ENCODE measurements around the gene OR2T2. TPM values are rescaled to one million over a fixed set of nuclear protein-coding genes. Genes with fewer than 3 reads are reported as not detected.
"Not testable (repeated sequence)": the region's sequence is repeated elsewhere in the genome, so short reads cannot be mapped to it uniquely, and the experiment has no call there.

OR2T2 gene
- total RNA-seq, 2 experiments from 2014 or later, result not detected

DNA sequence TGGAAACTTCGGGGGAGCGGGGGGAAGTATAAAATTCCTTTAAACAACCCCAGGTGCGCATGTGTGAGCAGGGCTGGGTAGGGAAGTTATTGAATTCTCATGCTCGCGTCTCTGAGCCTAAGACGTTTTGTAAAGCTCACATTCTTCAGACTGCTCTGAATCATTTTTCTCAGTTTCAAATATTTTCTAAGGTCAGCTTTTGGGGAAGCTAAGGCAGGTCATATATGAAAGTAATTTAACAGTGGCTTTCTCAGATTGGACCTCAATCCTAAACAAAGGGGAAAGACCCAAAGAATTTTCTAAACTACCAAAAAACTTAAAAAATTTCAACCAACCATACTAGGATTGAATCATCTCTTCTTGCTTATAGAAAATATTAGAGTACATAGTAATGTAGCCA is 10.5 kb upstream of the OR2T2 start:
- DNase-seq; intact Hi-C loops (cut with micrococcal nuclease); H3K4me1 Mint-ChIP-seq (ENCODE audit: low read depth); H3K9me3 Mint-ChIP-seq; H3K27me3 Mint-ChIP-seq; H3K27ac Mint-ChIP-seq; H3K36me3 Mint-ChIP-seq; CTCF ChIA-PET; POLR2A ChIA-PET; H3K4me3 Mint-ChIP-seq: not testable (repeated sequence)

DNA sequence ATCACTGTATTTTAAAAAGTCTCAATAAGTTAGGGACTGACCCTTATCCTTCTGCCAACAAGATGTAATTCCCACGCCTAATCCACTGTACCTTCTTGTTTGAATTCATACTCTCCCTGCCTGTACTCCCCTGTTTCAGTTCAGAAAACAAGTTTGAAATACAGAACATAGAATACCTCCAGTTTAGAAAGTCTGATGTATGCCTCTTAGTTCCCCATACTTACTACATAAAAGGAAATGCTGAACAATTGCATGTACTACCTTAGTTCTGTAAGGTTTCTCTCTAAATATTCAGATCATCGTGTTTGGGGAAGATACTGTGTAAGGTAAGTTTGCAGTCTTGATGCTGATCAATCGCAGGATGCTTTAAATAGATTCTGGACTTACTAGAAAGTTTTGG is 9.1 kb upstream of the OR2T2 start:
- H3K36me3 Mint-ChIP-seq; H3K27ac Mint-ChIP-seq; H3K9me3 Mint-ChIP-seq; H3K4me3 Mint-ChIP-seq; H3K4me1 Mint-ChIP-seq (ENCODE audit: low read depth); CTCF ChIA-PET; H3K27me3 Mint-ChIP-seq; DNase-seq; intact Hi-C loops (cut with micrococcal nuclease); POLR2A ChIA-PET: not testable (repeated sequence)

DNA sequence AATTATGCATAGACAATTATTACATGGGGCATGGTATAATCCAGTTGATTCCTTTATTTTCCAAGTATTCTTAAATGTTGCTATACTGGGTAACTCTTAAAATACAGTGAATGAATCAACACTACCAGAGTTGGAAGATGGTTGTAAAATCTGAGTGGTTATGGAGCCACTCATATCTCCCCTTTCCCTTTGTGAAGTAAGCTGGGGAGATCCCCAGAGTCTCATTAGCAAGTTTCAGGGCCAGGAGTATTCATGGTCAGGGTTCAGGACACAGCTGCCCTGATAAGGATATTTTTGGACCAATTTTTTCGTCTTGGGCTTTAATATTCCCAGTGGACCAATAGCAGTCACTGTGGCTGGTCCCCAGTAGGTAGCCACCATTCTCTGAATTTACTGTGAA is 6.8 kb upstream of the OR2T2 start:
- H3K4me1 Mint-ChIP-seq (ENCODE audit: low read depth); H3K4me3 Mint-ChIP-seq; CTCF ChIA-PET; intact Hi-C loops (cut with micrococcal nuclease); H3K9me3 Mint-ChIP-seq; H3K27ac Mint-ChIP-seq; H3K36me3 Mint-ChIP-seq; DNase-seq; H3K27me3 Mint-ChIP-seq; POLR2A ChIA-PET: not testable (repeated sequence)

DNA sequence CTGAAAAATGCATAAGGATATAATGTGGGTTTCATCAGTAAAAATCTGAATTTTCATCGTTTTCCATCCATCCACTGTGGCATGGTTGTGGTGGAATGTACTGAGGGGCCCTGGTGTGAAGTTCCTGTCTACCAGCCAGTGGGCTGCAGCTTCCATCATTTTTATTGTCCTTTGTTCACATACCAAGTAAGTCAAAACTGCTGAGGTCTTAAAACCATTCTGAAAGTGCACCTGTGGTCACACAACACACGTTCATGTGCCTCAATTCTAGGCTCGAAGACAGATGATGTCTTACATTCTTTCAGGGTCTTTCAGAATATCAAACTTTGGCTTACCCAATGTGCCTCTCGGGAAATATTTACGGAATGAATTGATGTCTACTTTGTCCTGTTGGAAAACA is 6.2 kb upstream of the OR2T2 start:
- CTCF ChIA-PET; DNase-seq; H3K27me3 Mint-ChIP-seq; H3K4me3 Mint-ChIP-seq; POLR2A ChIA-PET; intact Hi-C loops (cut with micrococcal nuclease); H3K36me3 Mint-ChIP-seq; H3K9me3 Mint-ChIP-seq; H3K27ac Mint-ChIP-seq; H3K4me1 Mint-ChIP-seq (ENCODE audit: low read depth): not testable (repeated sequence)

DNA sequence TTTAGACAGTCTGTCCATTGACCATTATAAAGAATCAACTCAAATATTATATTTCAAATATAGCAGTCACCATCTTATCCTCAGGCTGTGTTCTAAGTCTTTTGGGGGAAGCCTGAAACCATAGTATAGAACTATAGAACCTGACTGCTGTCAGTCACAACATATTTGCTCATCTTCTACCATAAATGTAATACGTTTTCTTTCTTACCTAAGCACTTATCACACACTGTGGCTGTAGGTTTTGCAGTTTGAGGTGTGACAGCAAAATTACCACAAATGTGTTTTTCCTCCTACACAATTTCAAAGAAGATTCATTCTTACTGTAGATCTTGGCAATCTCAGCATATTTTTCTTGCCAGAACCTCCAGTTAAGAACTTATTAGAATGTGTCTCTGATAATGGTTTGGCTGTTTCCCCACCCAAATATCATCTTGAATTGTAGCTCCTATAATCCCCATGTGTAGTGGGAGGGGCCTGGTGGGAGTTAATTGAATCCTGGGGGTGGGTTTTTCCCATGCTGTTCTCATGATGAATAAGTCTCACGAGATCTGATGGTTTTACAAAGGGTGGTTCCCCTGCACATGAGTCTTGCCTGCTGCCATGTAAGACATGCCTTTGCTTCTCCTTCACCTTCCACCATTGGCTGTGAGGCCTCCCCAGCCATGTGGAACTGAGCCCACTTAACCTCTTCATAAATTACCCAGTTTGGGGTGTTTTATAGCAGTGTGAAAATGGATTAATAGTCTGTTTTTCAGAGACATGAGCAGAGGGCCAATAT is 2.7 kb upstream of the OR2T2 start:
- H3K36me3 Mint-ChIP-seq; H3K27ac Mint-ChIP-seq; intact Hi-C loops (cut with micrococcal nuclease); H3K4me3 Mint-ChIP-seq; H3K9me3 Mint-ChIP-seq; H3K27me3 Mint-ChIP-seq; CTCF ChIA-PET; POLR2A ChIA-PET; DNase-seq; H3K4me1 Mint-ChIP-seq (ENCODE audit: low read depth): not testable (repeated sequence)

DNA sequence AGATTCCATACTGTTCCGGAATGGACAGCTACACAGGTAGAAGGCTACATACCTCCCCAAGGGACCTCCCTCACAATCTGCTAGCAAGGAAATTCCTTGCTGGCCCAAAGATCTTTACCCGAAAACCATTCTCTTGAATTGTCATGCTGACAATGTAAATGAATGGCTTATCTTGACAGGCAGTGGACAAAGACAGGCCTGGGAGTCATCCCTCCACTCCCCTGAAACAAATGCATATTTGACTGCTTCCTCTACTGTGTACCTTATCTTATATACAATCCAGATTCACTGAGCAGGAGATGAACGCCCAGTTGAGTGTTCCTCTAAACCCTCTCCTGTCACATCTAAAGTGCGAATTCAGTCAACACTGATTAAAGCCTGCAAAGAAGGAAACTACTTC is 834 bp upstream of the OR2T2 start:
- H3K9me3 Mint-ChIP-seq; H3K27me3 Mint-ChIP-seq; H3K36me3 Mint-ChIP-seq; intact Hi-C loops (cut with micrococcal nuclease); H3K4me1 Mint-ChIP-seq (ENCODE audit: low read depth); POLR2A ChIA-PET; DNase-seq; H3K4me3 Mint-ChIP-seq; H3K27ac Mint-ChIP-seq; CTCF ChIA-PET: not testable (repeated sequence)

DNA sequence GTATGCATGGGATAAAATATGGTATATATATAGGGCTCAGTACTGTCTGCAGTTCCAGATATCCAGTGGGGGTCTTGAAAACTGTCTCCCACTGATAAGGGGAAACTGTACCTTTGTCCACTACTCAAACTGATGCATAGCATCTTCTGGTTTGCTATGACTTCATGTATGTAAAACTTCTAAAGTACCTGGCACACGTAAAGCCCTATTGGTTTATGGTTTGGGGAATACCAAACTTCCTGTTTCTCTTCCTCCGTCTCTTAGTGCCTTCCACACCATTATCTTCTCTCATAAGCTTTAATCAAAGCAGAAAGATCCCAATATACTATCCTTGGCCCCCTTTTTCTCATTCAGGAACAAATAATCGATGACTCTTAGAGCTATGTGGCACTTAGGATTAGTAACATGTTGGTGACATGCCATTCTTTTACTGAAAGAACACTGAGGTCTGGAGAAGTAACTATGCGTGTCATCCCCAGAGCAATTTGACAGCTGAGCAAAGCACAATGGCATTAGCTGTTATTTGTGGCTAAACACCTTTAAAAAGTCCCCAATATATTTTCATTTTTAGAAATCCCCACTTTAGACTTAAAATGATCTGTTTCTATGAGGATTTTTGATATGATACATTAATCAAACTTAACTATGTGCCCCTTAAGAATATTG is 3.1 kb downstream of the OR2T2 start:
- H3K27me3 Mint-ChIP-seq; H3K4me3 Mint-ChIP-seq; POLR2A ChIA-PET; H3K4me1 Mint-ChIP-seq (ENCODE audit: low read depth); H3K9me3 Mint-ChIP-seq; CTCF ChIA-PET; intact Hi-C loops (cut with micrococcal nuclease); DNase-seq; H3K36me3 Mint-ChIP-seq; H3K27ac Mint-ChIP-seq: not testable (repeated sequence)

DNA sequence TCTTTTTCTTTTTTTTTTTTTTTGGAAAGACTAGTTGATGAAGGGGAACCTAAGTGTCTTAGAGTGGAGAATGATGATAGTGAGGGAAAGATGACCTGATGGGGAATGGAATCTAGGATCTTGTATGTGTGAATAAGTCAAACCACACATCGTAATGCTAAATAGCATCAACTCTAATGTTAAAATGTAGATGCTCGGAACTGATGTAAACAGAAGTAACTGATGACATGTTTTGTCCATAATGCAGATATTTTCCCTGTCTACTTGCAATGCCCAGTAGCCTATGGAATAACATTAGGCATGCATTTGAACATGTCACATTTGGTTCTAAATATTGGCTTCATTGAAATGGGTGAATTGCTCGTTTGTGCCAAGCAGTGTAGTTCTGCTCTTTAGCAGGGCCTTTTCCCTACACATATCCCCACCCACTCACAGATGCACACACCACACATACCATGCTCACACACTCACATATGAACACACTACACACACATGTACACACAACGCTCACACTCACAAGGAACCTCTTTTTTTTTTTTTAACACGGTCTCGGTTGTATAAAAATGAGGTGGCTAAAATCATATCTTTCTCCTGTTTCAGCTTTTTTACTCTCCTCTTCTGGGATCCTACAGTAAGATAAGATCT is 4.5 kb downstream of the OR2T2 start:
- H3K27ac Mint-ChIP-seq; H3K9me3 Mint-ChIP-seq; DNase-seq; CTCF ChIA-PET; H3K4me1 Mint-ChIP-seq (ENCODE audit: low read depth); POLR2A ChIA-PET; H3K27me3 Mint-ChIP-seq; H3K4me3 Mint-ChIP-seq; H3K36me3 Mint-ChIP-seq; intact Hi-C loops (cut with micrococcal nuclease): not testable (repeated sequence)

DNA sequence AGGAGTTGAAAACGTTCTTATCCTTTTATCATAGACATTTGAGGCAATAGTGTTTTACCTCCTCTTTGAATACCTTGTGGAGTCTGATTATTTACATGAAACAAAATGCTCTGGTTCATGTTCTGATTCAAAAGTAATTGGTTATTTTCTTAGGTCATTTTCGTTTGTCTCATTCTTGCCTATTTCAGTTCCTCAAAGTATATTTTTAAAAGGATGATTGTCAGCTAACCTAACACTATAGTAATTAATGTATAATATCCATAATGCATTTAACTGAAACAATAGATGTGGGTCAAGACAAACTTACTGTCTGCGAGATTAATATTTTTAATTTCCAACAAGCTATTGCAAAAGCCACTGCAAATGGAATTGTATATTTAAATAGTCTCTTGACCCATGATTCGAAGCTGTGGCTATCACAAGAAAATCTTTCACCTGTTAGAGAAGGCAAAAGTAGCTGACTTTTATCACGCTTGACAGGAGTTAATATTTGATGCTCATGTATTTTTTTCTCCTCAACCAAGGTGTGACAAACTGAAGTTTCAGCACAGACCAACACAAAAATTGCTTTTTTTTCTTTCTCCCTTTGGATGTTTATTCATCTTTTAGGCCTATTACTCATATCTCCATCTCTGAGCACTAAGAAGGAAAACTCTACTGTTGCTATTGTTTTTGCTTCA is 5.2 kb downstream of the OR2T2 start:
- H3K27ac Mint-ChIP-seq; H3K9me3 Mint-ChIP-seq; POLR2A ChIA-PET; H3K4me1 Mint-ChIP-seq (ENCODE audit: low read depth); DNase-seq; H3K27me3 Mint-ChIP-seq; CTCF ChIA-PET; intact Hi-C loops (cut with micrococcal nuclease); H3K36me3 Mint-ChIP-seq; H3K4me3 Mint-ChIP-seq: not testable (repeated sequence)

DNA sequence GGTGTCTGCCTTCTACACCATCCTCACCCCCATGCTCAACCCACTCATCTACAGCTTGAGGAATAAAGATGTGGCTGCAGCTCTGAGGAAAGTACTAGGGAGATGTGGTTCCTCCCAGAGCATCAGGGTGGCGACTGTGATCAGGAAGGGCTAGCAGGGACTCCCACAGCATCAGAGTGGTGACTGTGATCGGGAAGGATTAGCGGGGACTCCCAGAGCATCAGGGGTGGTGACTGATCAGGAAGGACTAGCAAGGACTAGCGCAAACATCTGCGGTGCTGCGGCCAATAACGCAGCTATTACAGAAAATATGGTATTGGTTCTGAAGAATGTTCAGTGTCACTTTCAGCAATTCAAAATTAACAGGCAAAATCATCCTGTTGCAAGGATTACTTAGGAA is 8.2 kb downstream of the OR2T2 start:
- POLR2A ChIA-PET; H3K4me1 Mint-ChIP-seq (ENCODE audit: low read depth); intact Hi-C loops (cut with micrococcal nuclease); H3K4me3 Mint-ChIP-seq; H3K27ac Mint-ChIP-seq; DNase-seq; H3K9me3 Mint-ChIP-seq; CTCF ChIA-PET; H3K36me3 Mint-ChIP-seq; H3K27me3 Mint-ChIP-seq: not testable (repeated sequence)

DNA sequence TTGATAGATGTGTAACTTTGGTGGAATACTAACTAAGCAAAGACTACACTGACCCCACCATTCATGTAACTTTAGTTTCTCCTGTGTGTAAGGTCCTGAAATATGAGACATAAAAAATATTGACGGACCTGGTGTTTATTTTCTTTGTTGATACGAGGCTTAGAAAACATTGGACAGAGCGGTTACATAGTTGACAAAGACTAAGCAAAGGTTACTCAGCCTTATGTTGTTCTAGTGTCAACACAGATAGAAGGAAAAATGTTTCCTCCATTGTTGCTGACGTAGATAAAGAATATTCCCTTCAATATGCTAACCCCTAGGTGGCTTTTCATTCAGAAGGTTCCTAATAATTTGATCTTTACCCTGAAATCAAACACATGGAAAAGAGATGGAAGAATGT is 9.6 kb downstream of the OR2T2 start:
- POLR2A ChIA-PET; H3K9me3 Mint-ChIP-seq; intact Hi-C loops (cut with micrococcal nuclease): not testable (repeated sequence)

DNA sequence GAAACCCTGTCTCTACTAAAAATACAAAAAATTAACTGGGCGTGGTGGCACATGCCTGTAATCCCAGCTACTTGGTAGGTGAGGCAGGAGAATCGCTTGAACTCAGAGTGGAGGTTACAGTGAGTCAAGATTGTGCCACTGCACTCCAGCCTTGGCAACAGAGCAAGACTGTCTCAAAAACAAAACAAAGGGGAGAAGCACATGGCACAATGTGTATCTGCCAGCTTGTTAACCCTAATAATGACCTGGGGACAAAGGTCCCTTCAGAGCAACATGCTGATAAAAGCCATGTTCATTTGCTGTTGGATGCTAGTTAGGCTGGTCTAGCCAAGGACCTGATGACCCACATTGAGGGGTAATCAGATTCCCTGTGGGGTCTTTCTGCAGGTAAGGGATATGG is 11.2 kb downstream of the OR2T2 start:
- H3K36me3 Mint-ChIP-seq; intact Hi-C loops (cut with micrococcal nuclease): not testable (repeated sequence)

More for the DNA sequence above, 9.6 kb downstream of the OR2T2 start:
- H3K27me3 Mint-ChIP-seq; H3K4me3 Mint-ChIP-seq; H3K27ac Mint-ChIP-seq; H3K36me3 Mint-ChIP-seq; H3K4me1 Mint-ChIP-seq (ENCODE audit: low read depth); DNase-seq; CTCF ChIA-PET: not testable (repeated sequence)

More for the DNA sequence above, 11.2 kb downstream of the OR2T2 start:
- H3K4me3 Mint-ChIP-seq; H3K4me1 Mint-ChIP-seq (ENCODE audit: low read depth); DNase-seq; H3K27me3 Mint-ChIP-seq; CTCF ChIA-PET; H3K9me3 Mint-ChIP-seq; H3K27ac Mint-ChIP-seq; POLR2A ChIA-PET: not testable (repeated sequence)
